HCT116 (cell line): Measurements from ENCODE around the gene POLR2C. TPM values are rescaled to one million over a fixed set of nuclear protein-coding genes. Genes with fewer than 3 reads are reported as not detected.

Experiments used
- ATAC-seq: fragments of 200-7000 bp; cut with Tn5 transposase; 2 replicates; pipeline ENCODE4 v1.9.1; 2020; ENCODE audit warnings: mild to moderate bottlenecking, moderate library complexity
- BruUV-seq: library from RNA; stranded (reverse); fragments of 400-500 nt; replicated peaks from 2 replicates; lab custom pipeline; 2021; lab: Mats Ljungman, UMichigan
- CTCF ChIA-PET: fragments of 300-600 bp; sonication (Branson Sonifier 250); formaldehyde crosslinking; loops from one replicate; lab custom pipeline; 2021; ENCODE audit warnings: antibody characterized with exemption; lab: Charles Lee
- POLR2A ChIA-PET: fragments of 300-600, 350-600 bp; sonication (Branson Sonifier 250); formaldehyde crosslinking; loops from one replicate; lab custom pipeline; 2021; ENCODE audit warnings: antibody characterized with exemption; lab: Charles Lee
- RAD21 ChIA-PET, 2 experiments: fragments of 300-600 bp; sonication (Branson Sonifier 250); formaldehyde crosslinking; loops; one replicate each; lab custom pipeline; 2023; ENCODE audit warnings: low total read pairs in 2 of 2; ENCODE audit not compliant: uncharacterized antibody in 2 of 2, unreplicated experiment in 2 of 2, low non-redundant PET in 1 of 2; lab: Charles Lee
- DNase-seq: peaks from one replicate; pipeline ENCODE4 v3.0.0-alpha.2; 2010; ENCODE audit warnings: low read depth, low spot score
- H2AFZ ChIP-seq: fragments of 200-600 bp; shearing (Covaris generic), sonication (generic); 2 replicates; pipeline ENCODE4 v1.6.1; 2017; ENCODE audit warnings: low read depth, mixed run types, mixed read lengths, antibody characterized with exemption, low read length; ENCODE audit not compliant: poor library complexity, severe bottlenecking
- H3K27ac ChIP-seq: 2 replicates; pipeline ENCODE4 v1.5.1; 2012; ENCODE audit warnings: low read depth, low read length
- H3K27me3 ChIP-seq: fragments of 200-600 bp; sonication (generic); 2 replicates; pipeline ENCODE4 v1.6.1; 2016; ENCODE audit warnings: mixed run types, low read length, mixed read lengths; ENCODE audit not compliant: insufficient read depth
- H3K36me3 ChIP-seq, 2 experiments: fragments of 200-500 bp in 1 of 2; fragments of 200-600 bp in 1 of 2; sonication (Bioruptor generic) in 1 of 2; sonication (generic) in 1 of 2; 2 replicates each; pipeline versions ENCODE4 v1.5.1 to v1.6.1; 2014 to 2016; ENCODE audit warnings: low read length in 2 of 2, inconsistent platforms in 1 of 2, mixed read lengths in 1 of 2, mixed run types in 1 of 2; ENCODE audit not compliant: insufficient read depth in 2 of 2, control insufficient read depth in 1 of 2
- H3K4me1 ChIP-seq, 2 experiments: fragments of 200-600 bp in 1 of 2; sonication (generic) in 1 of 2; 2 replicates each; pipeline versions ENCODE4 v1.5.1 to v1.6.1; 2012 to 2017; ENCODE audit warnings: low read length in 2 of 2, inconsistent platforms in 1 of 2, mild to moderate bottlenecking in 1 of 2, mixed read lengths in 1 of 2, mixed run types in 1 of 2, moderate library complexity in 1 of 2; ENCODE audit not compliant: insufficient read depth in 2 of 2, control insufficient read depth in 1 of 2
- H3K4me2 ChIP-seq: fragments of 200-600 bp; sonication (generic); 2 replicates; pipeline ENCODE4 v1.6.1; 2017; ENCODE audit warnings: mixed run types, low read length, mixed read lengths
- H3K4me3 ChIP-seq, 2 experiments: fragments of 200-600 bp in 1 of 2; sonication (generic) in 1 of 2; replicated peaks in 1 of 2; 2 replicates each; pipeline ENCODE4 v1.5.1; 2011 to 2016; ENCODE audit warnings: low read length in 2 of 2, control low read depth in 1 of 2, low read depth in 1 of 2, mild to moderate bottlenecking in 1 of 2, mixed read lengths in 1 of 2, mixed run types in 1 of 2
- H3K79me2 ChIP-seq: fragments of 200-600 bp; sonication (generic); 2 replicates; pipeline ENCODE4 v1.6.1; 2017; ENCODE audit warnings: mild to moderate bottlenecking, mixed run types, low read length, moderate library complexity, mixed read lengths; ENCODE audit not compliant: insufficient read depth
- H3K9ac ChIP-seq: fragments of 200-600 bp; sonication (generic); 2 replicates; pipeline ENCODE4 v1.6.1; 2016; ENCODE audit warnings: low read length, mixed read lengths
- H3K9me2 ChIP-seq: fragments of 200-600 bp; sonication (generic), shearing (Covaris generic); 2 replicates; pipeline ENCODE4 v1.6.1; 2017; ENCODE audit warnings: mixed run types, mild to moderate bottlenecking, moderate library complexity; ENCODE audit not compliant: insufficient read depth
- H3K9me3 ChIP-seq, 2 experiments: fragments of 200-500 bp in 1 of 2; fragments of 200-600 bp in 1 of 2; sonication (Bioruptor generic) in 1 of 2; sonication (generic) in 1 of 2; 2 replicates each; pipeline ENCODE4 v1.6.1; 2014 to 2017; ENCODE audit warnings: low read length in 2 of 2, mixed read lengths in 2 of 2, inconsistent platforms in 1 of 2, low read depth in 1 of 2, mild to moderate bottlenecking in 1 of 2, mixed run types in 1 of 2, moderate library complexity in 1 of 2; ENCODE audit not compliant: control insufficient read depth in 1 of 2, insufficient read depth in 1 of 2
- H4K20me1 ChIP-seq: fragments of 200-600 bp; sonication (generic), shearing (Covaris generic); 2 replicates; pipeline ENCODE4 v1.6.1; 2017; ENCODE audit warnings: mixed run types, mild to moderate bottlenecking, moderate library complexity; ENCODE audit not compliant: insufficient read depth
- ELF1 ChIP-seq: IDR thresholded peaks from 2 replicates; pipeline ENCODE4 v1.6.1; 2012; ENCODE audit warnings: low read depth, borderline replicate concordance
- EZH2 ChIP-seq: fragments of 200-600 bp; sonication (generic); IDR thresholded peaks from 2 replicates; pipeline ENCODE4 v1.6.1; 2017; ENCODE audit warnings: antibody characterized with exemption, mixed run types
- EZH2phosphoT487 ChIP-seq: fragments of 200-600 bp; IDR thresholded peaks from 2 replicates; pipeline ENCODE4 v1.6.1; 2018; ENCODE audit warnings: antibody characterized with exemption, borderline replicate concordance
- FOSL1 ChIP-seq: IDR thresholded peaks from 2 replicates; pipeline ENCODE4 v1.6.1; 2012; ENCODE audit warnings: low read depth
- POLR2A ChIP-seq: IDR thresholded peaks from 2 replicates; pipeline ENCODE4 v1.7.0; 2011; ENCODE audit warnings: borderline replicate concordance; ENCODE audit not compliant: insufficient read depth, insufficient read length; ENCODE audit errors: extremely low read depth
- POLR2AphosphoS5 ChIP-seq: IDR thresholded peaks from 2 replicates; pipeline ENCODE4 v1.6.1; 2011; ENCODE audit warnings: mild to moderate bottlenecking, low read depth, low read length, moderate library complexity
- RAD21 ChIP-seq: IDR thresholded peaks from 2 replicates; pipeline ENCODE4 v1.6.1; 2012; ENCODE audit warnings: low read depth, mild to moderate bottlenecking
- SIN3A ChIP-seq: IDR thresholded peaks from 2 replicates; pipeline ENCODE4 v1.6.1; 2012; ENCODE audit warnings: low read depth
- SP1 ChIP-seq: IDR thresholded peaks from 2 replicates; pipeline ENCODE4 v1.6.1; 2012; ENCODE audit warnings: low read depth
- SRF ChIP-seq: IDR thresholded peaks from 2 replicates; pipeline ENCODE4 v1.6.1; 2012; ENCODE audit warnings: low read depth
- TCF7L2 ChIP-seq: IDR thresholded peaks from 2 replicates; pipeline ENCODE4 v1.7.0; 2011; ENCODE audit warnings: borderline replicate concordance, inconsistent platforms; ENCODE audit not compliant: insufficient read depth, insufficient read length; ENCODE audit errors: extremely low read depth
- YY1 ChIP-seq: IDR thresholded peaks from 2 replicates; pipeline ENCODE4 v1.6.1; 2011; ENCODE audit warnings: low read length, low read depth, moderate library complexity, mild to moderate bottlenecking; ENCODE audit not compliant: insufficient replicate concordance; ENCODE audit errors: extremely low read depth
- ZFX ChIP-seq: fragments of 450-650 bp; IDR thresholded peaks from 2 replicates; pipeline ENCODE4 v1.6.1; 2017
- ZNF274 ChIP-seq: fragments of 200-500 bp; sonication (Bioruptor generic); IDR thresholded peaks from 2 replicates; pipeline ENCODE4 v1.6.1; 2014; ENCODE audit warnings: mild to moderate bottlenecking, low read depth, low read length, inconsistent platforms
- intact Hi-C: fragments of 100-400 bp; cut with micrococcal nuclease; formaldehyde crosslinking; loops from 2 replicates; pipeline ENCODE4 v1.10.0; 2022
- total RNA-seq: library from RNA; stranded (reverse); gene quantifications from one replicate; pipeline ENCODE4 v1.2.1, GENCODE V29; 2021; ENCODE audit not compliant: unreplicated experiment
- TF ChIP-seq, protein P1 (sequence below): IDR thresholded peaks from 2 replicates; pipeline ENCODE4 v1.6.1; 2012
- TF ChIP-seq, protein P2 (sequence below): IDR thresholded peaks from 2 replicates; pipeline ENCODE4 v1.6.1; 2012
- TF ChIP-seq, protein P3 (sequence below): IDR thresholded peaks from 2 replicates; pipeline ENCODE4 v1.6.1; 2012; ENCODE audit warnings: low read depth

Gene POLR2C
- total RNA-seq, 1 experiment from 2014 or later = 74.4 TPM

DNA sequence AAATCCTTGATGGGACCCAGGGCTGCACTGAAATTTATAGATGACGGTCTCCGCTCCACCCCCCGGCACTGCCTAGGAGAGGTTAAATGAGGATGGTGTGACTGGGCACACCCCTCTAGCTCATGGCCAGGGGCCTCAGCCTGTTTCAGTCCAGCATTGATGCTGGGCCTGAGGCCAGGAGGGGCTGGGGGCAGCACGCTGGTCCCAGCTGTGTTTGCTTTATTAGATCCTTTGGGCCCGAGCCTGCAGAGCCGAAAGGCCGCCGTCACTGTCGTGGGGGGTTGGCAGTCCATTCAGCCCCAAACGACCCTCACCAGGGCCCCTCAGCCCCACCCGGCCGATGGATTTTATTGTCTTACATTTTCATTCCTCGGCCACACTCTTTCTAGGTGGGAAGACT, 34.6 kb downstream of the POLR2C start:
- DNase-seq (no peak), ATAC-seq (no peak)
- H3K36me3 ChIP-seq = no peaks in the 10 kb centered on the region
- BruUV-seq = no TSS peak
- H3K4me3 ChIP-seq = no peak overlapping the region
- no peak for TF ChIP-seq ZNF274
- TF ChIP-seq ZFX = no peak
- TF ChIP-seq POLR2AphosphoS5 = no peak
- no peak for TF ChIP-seq SIN3A
- TF ChIP-seq, protein P1, sequence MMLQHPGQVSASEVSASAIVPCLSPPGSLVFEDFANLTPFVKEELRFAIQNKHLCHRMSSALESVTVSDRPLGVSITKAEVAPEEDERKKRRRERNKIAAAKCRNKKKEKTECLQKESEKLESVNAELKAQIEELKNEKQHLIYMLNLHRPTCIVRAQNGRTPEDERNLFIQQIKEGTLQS = no peak
- TF ChIP-seq ELF1 = no peak
- TF ChIP-seq SP1 = no peak
- TF ChIP-seq, protein P2, sequence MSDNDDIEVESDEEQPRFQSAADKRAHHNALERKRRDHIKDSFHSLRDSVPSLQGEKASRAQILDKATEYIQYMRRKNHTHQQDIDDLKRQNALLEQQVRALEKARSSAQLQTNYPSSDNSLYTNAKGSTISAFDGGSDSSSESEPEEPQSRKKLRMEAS = no peak
- TF ChIP-seq EZH2 = no peak
- no peak for TF ChIP-seq RAD21
- TF ChIP-seq POLR2A = no peak
- no peak for TF ChIP-seq EZH2phosphoT487
- TF ChIP-seq SRF = no peak
- no peak for TF ChIP-seq TCF7L2
- TF ChIP-seq, protein P3, sequence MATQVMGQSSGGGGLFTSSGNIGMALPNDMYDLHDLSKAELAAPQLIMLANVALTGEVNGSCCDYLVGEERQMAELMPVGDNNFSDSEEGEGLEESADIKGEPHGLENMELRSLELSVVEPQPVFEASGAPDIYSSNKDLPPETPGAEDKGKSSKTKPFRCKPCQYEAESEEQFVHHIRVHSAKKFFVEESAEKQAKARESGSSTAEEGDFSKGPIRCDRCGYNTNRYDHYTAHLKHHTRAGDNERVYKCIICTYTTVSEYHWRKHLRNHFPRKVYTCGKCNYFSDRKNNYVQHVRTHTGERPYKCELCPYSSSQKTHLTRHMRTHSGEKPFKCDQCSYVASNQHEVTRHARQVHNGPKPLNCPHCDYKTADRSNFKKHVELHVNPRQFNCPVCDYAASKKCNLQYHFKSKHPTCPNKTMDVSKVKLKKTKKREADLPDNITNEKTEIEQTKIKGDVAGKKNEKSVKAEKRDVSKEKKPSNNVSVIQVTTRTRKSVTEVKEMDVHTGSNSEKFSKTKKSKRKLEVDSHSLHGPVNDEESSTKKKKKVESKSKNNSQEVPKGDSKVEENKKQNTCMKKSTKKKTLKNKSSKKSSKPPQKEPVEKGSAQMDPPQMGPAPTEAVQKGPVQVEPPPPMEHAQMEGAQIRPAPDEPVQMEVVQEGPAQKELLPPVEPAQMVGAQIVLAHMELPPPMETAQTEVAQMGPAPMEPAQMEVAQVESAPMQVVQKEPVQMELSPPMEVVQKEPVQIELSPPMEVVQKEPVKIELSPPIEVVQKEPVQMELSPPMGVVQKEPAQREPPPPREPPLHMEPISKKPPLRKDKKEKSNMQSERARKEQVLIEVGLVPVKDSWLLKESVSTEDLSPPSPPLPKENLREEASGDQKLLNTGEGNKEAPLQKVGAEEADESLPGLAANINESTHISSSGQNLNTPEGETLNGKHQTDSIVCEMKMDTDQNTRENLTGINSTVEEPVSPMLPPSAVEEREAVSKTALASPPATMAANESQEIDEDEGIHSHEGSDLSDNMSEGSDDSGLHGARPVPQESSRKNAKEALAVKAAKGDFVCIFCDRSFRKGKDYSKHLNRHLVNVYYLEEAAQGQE = no peak
- TF ChIP-seq YY1 = no peak
- TF ChIP-seq FOSL1 = no peak
- TF ChIP-seq, all 23 proteins: peak for 0
- Histone ChIP-seq H3K9me3 (no peaks in the 10 kb centered on the region), H4K20me1 (no peaks in the 10 kb centered on the region), H3K9me2 (no peaks in the 10 kb centered on the region), H3K27me3 (no peaks in the 10 kb centered on the region), H2AFZ (no peak overlapping the region), H3K79me2 (no peaks in the 10 kb centered on the region), H3K27ac (no peak overlapping the region), H3K4me1 (no peaks in the 10 kb centered on the region), H3K4me2 (no peak overlapping the region), H3K9ac (no peak overlapping the region)
- CTCF ChIA-PET = no interaction called here
- RAD21 ChIA-PET = no interaction called here
- POLR2A ChIA-PET = no interaction called here
- intact Hi-C loops = no loop called here
